GM12878 (cell line): ENCODE results near the gene TRUB1. TPM values are rescaled to one million over a fixed set of nuclear protein-coding genes. Genes with fewer than 3 reads are reported as not detected.

Experiments used
- ATAC-seq: fragments of 200-7000 bp; cut with Tn5 transposase; 3 replicates; pipeline ENCODE4 v1.9.1; 2020; ENCODE audit warnings: mild to moderate bottlenecking, moderate library complexity
- BruUV-seq: library from RNA; stranded (reverse); fragments of 400-500 nt; replicated peaks from 2 replicates; lab custom pipeline; 2021; lab: Mats Ljungman, UMichigan
- CTCF ChIA-PET: fragments of 300-600 bp; sonication (Branson Sonifier 250); formaldehyde crosslinking; extraction: SDS; loops from one replicate; lab custom pipeline; 2021; ENCODE audit warnings: inconsistent platforms; lab: Yijun Ruan, JAX
- POLR2A ChIA-PET: fragments of 350-600 bp; formaldehyde crosslinking; extraction: SDS; loops from one replicate; lab custom pipeline; 2021; ENCODE audit warnings: inconsistent platforms; lab: Charles Lee
- RAD21 ChIA-PET: fragments of 300-600 bp; sonication (Branson Sonifier 250); formaldehyde crosslinking; loops from one replicate; lab custom pipeline; 2023; ENCODE audit warnings: antibody characterized with exemption; ENCODE audit not compliant: unreplicated experiment; lab: Charles Lee
- SMC1A ChIA-PET: fragments of 300-600 bp; sonication (Branson Sonifier 250); formaldehyde crosslinking; loops from one replicate; lab custom pipeline; 2023; ENCODE audit not compliant: unreplicated experiment, uncharacterized antibody; lab: Charles Lee
- DNase-seq: peaks from one replicate; pipeline ENCODE4 v3.0.0-alpha.2; 2011; ENCODE audit warnings: low read depth, low spot score
- FAIRE-seq: peaks from 3 replicates; lab custom pipeline; 2011; peaks lifted over from hg19 to GRCh38; lab: Jason Lieb, UNC
- H2AFZ ChIP-seq: 2 replicates; pipeline ENCODE4 v1.6.0; 2011; ENCODE audit warnings: low read depth, low read length, control low read depth; ENCODE audit not compliant: control insufficient read depth
- H3K27ac ChIP-seq: 2 replicates; pipeline ENCODE4 v1.5.1; 2011; ENCODE audit warnings: control low read depth; ENCODE audit not compliant: control insufficient read depth, insufficient read depth
- H3K27me3 ChIP-seq, 2 experiments: replicated peaks in 1 of 2; 2 replicates each; pipeline versions ENCODE4 v1.6.0 to v1.6.1; 2011; ENCODE audit warnings: low read length in 1 of 2; ENCODE audit not compliant: control insufficient read depth in 2 of 2, insufficient read depth in 2 of 2
- H3K36me3 ChIP-seq, 2 experiments: 2 replicates each; pipeline ENCODE4 v1.5.1; 2011; ENCODE audit warnings: low read length in 1 of 2; ENCODE audit not compliant: control insufficient read depth in 2 of 2, insufficient read depth in 2 of 2
- H3K4me1 ChIP-seq: 2 replicates; pipeline ENCODE4 v1.6.1; 2011; ENCODE audit warnings: mild to moderate bottlenecking, low read length, moderate library complexity, mixed read lengths; ENCODE audit not compliant: control insufficient read depth, insufficient read depth
- H3K4me2 ChIP-seq: 2 replicates; pipeline ENCODE4 v1.6.0; 2011; ENCODE audit warnings: control low read depth; ENCODE audit not compliant: control insufficient read depth, insufficient read depth
- H3K4me3 ChIP-seq: fragments of 200-600 bp; sonication (generic); 2 replicates; pipeline ENCODE4 v1.5.1; 2016
- H3K79me2 ChIP-seq: 2 replicates; pipeline ENCODE4 v1.6.0; 2011; ENCODE audit warnings: low read length; ENCODE audit not compliant: control insufficient read depth, insufficient read depth
- H3K9ac ChIP-seq: 2 replicates; pipeline ENCODE4 v1.8.0; 2011; ENCODE audit warnings: low read length, control low read depth, mixed read lengths; ENCODE audit not compliant: control insufficient read depth, insufficient read depth
- H3K9me3 ChIP-seq: replicated peaks from 3 replicates; pipeline ENCODE4 v1.5.1; 2011; ENCODE audit warnings: mild to moderate bottlenecking, low read length; ENCODE audit not compliant: control insufficient read depth, insufficient read depth
- H4K20me1 ChIP-seq: 2 replicates; pipeline ENCODE4 v1.6.0; 2011; ENCODE audit not compliant: control insufficient read depth, insufficient read depth
- ASH2L ChIP-seq: fragments of 300-600, 200-600 bp; sonication (generic); IDR thresholded peaks from 2 replicates; pipeline ENCODE4 v1.6.1; 2017; ENCODE audit warnings: low read depth, mild to moderate bottlenecking, borderline replicate concordance
- ATF7 ChIP-seq: fragments of 450-650 bp; IDR thresholded peaks from 2 replicates; pipeline ENCODE4 v1.6.1; 2016; ENCODE audit warnings: low read depth, mild to moderate bottlenecking
- BCL3 ChIP-seq: IDR thresholded peaks from 2 replicates; pipeline ENCODE4 v1.6.1; 2011; ENCODE audit warnings: borderline replicate concordance, low read depth, mild to moderate bottlenecking, moderate library complexity, low read length; ENCODE audit not compliant: insufficient read depth, poor library complexity, severe bottlenecking
- CEBPB ChIP-seq, 2 experiments: fragments of 150-350 bp in 1 of 2; IDR thresholded peaks; 2 replicates each; pipeline ENCODE4 v1.6.1; 2012 to 2014; ENCODE audit warnings: low read depth in 2 of 2, low read length in 2 of 2, borderline replicate concordance in 1 of 2, inconsistent platforms in 1 of 2
- CHD4 ChIP-seq: fragments of 200-600 bp; sonication (generic); IDR thresholded peaks from 2 replicates; pipeline ENCODE4 v1.6.1; 2016; ENCODE audit warnings: mild to moderate bottlenecking
- EED ChIP-seq: sonication (generic); IDR thresholded peaks from 2 replicates; pipeline ENCODE4 v1.6.1; 2016; ENCODE audit warnings: antibody characterized with exemption, low read depth
- EGR1 ChIP-seq, 2 experiments: IDR thresholded peaks; 1 replicate in 1 of 2; 2 replicates in 1 of 2; pipeline ENCODE4 v1.6.1; 2011 to 2012; ENCODE audit warnings: low read depth in 2 of 2, low read length in 2 of 2, borderline replicate concordance in 1 of 2, mild to moderate bottlenecking in 1 of 2, moderate library complexity in 1 of 2
- FOXK2 ChIP-seq: fragments of 450-650 bp; IDR thresholded peaks from 2 replicates; pipeline ENCODE4 v1.6.1; 2017; ENCODE audit warnings: mild to moderate bottlenecking, moderate library complexity
- GATAD2B ChIP-seq: fragments of 450-650 bp; conservative IDR thresholded peaks from 2 replicates; pipeline ENCODE4 v1.6.1; 2017; ENCODE audit warnings: low read depth, mild to moderate bottlenecking, moderate library complexity
- HDAC2 ChIP-seq: fragments of 200-600 bp; sonication (generic); IDR thresholded peaks from 2 replicates; pipeline ENCODE4 v1.6.1; 2017
- IRF4 ChIP-seq: IDR thresholded peaks from 2 replicates; pipeline ENCODE4 v1.6.1; 2011; ENCODE audit warnings: low read depth, low read length
- KLF5 ChIP-seq: fragments of 450-650 bp; IDR thresholded peaks from 2 replicates; pipeline ENCODE4 v1.6.1; 2014; ENCODE audit warnings: mild to moderate bottlenecking; ENCODE audit not compliant: partially characterized antibody
- POLR2AphosphoS2 ChIP-seq: IDR thresholded peaks from 2 replicates; pipeline ENCODE4 v1.6.1; 2011; ENCODE audit warnings: low read depth, mild to moderate bottlenecking, low read length, improper control_type of control experiment, moderate library complexity
- SMAD1 ChIP-seq: fragments of 450-650 bp; IDR thresholded peaks from 2 replicates; pipeline ENCODE4 v1.6.1; 2018; ENCODE audit warnings: mild to moderate bottlenecking, low read depth; ENCODE audit not compliant: partially characterized antibody
- SREBF1 ChIP-seq: IDR thresholded peaks from 2 replicates; pipeline ENCODE4 v1.6.1; 2012; ENCODE audit warnings: mild to moderate bottlenecking, low read length
- TCF3 ChIP-seq: IDR thresholded peaks from 2 replicates; pipeline ENCODE4 v1.6.1; 2012; ENCODE audit warnings: low read depth, mild to moderate bottlenecking, low read length, borderline replicate concordance; ENCODE audit not compliant: insufficient read depth
- TCF7 ChIP-seq: IDR thresholded peaks from 2 replicates; pipeline ENCODE4 v1.6.1; 2014; ENCODE audit warnings: antibody characterized with exemption, borderline replicate concordance
- ZNF622 ChIP-seq: fragments of 450-650 bp; IDR thresholded peaks from 2 replicates; pipeline ENCODE4 v1.6.1; 2017; ENCODE audit warnings: mild to moderate bottlenecking, inconsistent platforms
- ZZZ3 ChIP-seq: IDR thresholded peaks from 2 replicates; pipeline ENCODE4 v1.6.1; 2011; ENCODE audit warnings: low read depth; ENCODE audit not compliant: control insufficient read depth, insufficient read length
- WGBS: methylation state at CpG from one replicate; pipeline ENCODE4 v1.1.6; 2016; ENCODE audit warnings: low lambda C conversion rate; ENCODE audit not compliant: insufficient replicate concordance, insufficient coverage; ENCODE audit errors: missing lambda C conversion rate; 5-methylcytosine and 5-hydroxymethylcytosine counted together
- in situ Hi-C: fragments of 300-500 bp; cut with MboI; formaldehyde crosslinking; loops from 9 replicates; pipeline ENCODE4 v1.14.3; 2018; ENCODE audit warnings: mixed read lengths
- intact Hi-C: fragments of 100-400 bp; cut with micrococcal nuclease; formaldehyde crosslinking; loops from one replicate; pipeline ENCODE4 v1.14.2; 2022; ENCODE audit not compliant: unreplicated experiment
- polyA plus RNA-seq, 11 experiments: library from polyadenylated mRNA; depleted of rRNA in 4 of 11; unstranded in 6 of 11; stranded (reverse) in 5 of 11; fragments of >200 nt; fragmentation: Nextera tagmentation in 4 of 11; fragmentation: Illumina TruSeq in 1 of 11; extraction: Ambion mirVana in 4 of 11; extraction: Trizol in 1 of 11; gene quantifications; 1 replicate in 1 of 11; 2 replicates in 10 of 11; pipeline versions ENCODE4 v1.2.1 to v1.2.3, GENCODE V29; 2011 to 2016; ENCODE audit warnings: inconsistent platforms in 2 of 11, missing spikeins in 2 of 11, low read depth in 1 of 11
- total RNA-seq, 4 experiments: library from RNA; depleted of rRNA in 3 of 4; stranded (reverse); fragments of >200 nt in 3 of 4; fragmentation: Illumina TruSeq in 1 of 4; extraction: Trizol in 1 of 4; gene quantifications; 2 replicates each; pipeline versions ENCODE4 v1.2.1 to v1.2.3, GENCODE V29; 2013 to 2021

The TRUB1 gene
- total and polyA plus RNA-seq, 10 of the 15 experiments (the other 5 are each of a cell fraction or from before 2014, with no cell fraction given): 8.1 to 24.0 (median 15.9) TPM

DNA sequence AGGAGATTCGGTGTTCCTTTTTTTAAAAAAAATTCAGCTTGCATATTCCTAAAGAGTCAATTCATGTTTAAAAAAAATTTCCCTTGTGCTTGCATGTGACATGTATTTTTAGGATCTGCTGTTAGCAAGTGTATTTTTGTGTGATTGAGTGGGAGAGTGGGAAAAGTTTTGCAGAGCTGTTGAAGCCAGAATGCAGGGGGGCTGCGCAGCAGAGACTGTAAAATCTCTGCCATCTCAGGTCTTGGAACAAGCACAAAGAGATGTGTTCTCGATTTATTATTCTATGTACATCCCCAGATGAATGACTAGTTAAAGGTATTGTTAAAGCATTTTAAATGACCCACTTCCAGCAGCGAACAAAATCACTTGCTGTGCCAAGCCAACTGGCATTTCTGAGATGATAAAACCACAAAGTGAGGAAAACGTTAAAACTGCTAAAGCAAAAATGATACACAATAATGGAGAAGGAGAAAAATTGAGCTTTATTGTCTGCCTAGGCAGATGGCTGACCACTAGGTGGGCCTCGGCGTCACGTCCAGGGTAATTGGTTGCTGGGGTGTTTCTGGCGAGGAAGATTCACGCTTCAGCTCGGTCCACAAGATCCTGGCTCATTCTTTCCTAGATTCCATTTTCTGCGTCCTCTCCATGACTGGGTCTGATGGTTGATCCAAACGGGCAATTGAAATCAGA is 88.2 kb downstream of the TRUB1 start:
- no peaks in the 10 kb centered on the region for H3K36me3 ChIP-seq
- H3K27me3 ChIP-seq: no peaks in the 10 kb centered on the region
- intact Hi-C loops (no loop called here), in situ Hi-C loops (no loop called here)
- H3K27ac ChIP-seq: no peak overlapping the region
- no peaks in the 10 kb centered on the region for H3K9me3 ChIP-seq
- no peak for FAIRE-seq
- DNase-seq: no peak
- no peak overlapping the region for H3K4me3 ChIP-seq
- RAD21 ChIA-PET: no interaction called here
- no peaks in the 10 kb centered on the region; the same call in 1 of the 2 replicates for H3K4me1 ChIP-seq
- no peaks in the 10 kb centered on the region for H3K79me2 ChIP-seq
- ATAC-seq: no peak
- H2AFZ ChIP-seq: no peak overlapping the region
- no peak overlapping the region for H3K4me2 ChIP-seq
- POLR2A ChIA-PET: no interaction called here
- SMC1A ChIA-PET: no interaction called here
- H3K9ac ChIP-seq: no peak overlapping the region
- 58% methylated on average over 13 of the region's 13 CpGs for WGBS
- H4K20me1 ChIP-seq: no peaks in the 10 kb centered on the region
- TF ChIP-seq IRF4: no peak
- TF ChIP-seq FOXK2: no peak
- no peak for TF ChIP-seq TCF3
- no peak for TF ChIP-seq CHD4
- no peak for TF ChIP-seq SMAD1
- no peak for TF ChIP-seq KLF5
- TF ChIP-seq EED: no peak
- no peak for TF ChIP-seq ATF7
- CTCF ChIA-PET: no interaction called here
- no TSS peak for BruUV-seq

DNA sequence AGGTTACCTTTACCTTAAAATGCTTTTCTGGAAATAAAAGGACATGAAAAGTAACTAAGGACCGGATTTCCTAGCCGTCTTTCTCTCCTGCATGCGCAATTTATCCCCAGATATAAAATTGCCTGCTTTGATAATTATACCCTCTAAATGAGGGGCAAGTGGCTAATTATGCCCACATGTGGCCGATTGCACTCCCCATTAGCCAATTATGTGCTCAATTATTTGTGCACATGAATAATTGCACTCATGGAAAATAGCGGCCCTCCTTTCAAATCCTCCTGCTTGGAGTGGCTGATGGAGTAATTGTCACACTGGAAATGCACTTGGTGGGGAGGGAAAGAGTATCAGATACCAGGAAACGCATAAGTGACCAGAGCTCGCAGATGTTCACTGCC is 88.7 kb downstream of the TRUB1 start:
- ChIA-PET POLR2A (no interaction called here), CTCF (no interaction called here), RAD21 (no interaction called here), SMC1A (no interaction called here)
- Histone ChIP-seq H3K27me3 (no peaks in the 10 kb centered on the region), H3K4me1 (no peaks in the 10 kb centered on the region; the same call in 1 of the 2 replicates), H3K9me3 (no peaks in the 10 kb centered on the region), H3K4me2 (no peak overlapping the region), H3K36me3 (no peaks in the 10 kb centered on the region), H4K20me1 (no peaks in the 10 kb centered on the region), H3K9ac (no peak overlapping the region), H3K79me2 (no peaks in the 10 kb centered on the region), H3K27ac (no peak overlapping the region), H3K4me3 (no peak overlapping the region), H2AFZ (no peak overlapping the region)
- no peak for DNase-seq
- intact Hi-C loops (no loop called here), in situ Hi-C loops (no loop called here)
- BruUV-seq: no TSS peak
- ATAC-seq: no peak
- WGBS: 43% methylated on average over 7 of the region's 7 CpGs
- FAIRE-seq: no peak
- TF ChIP-seq SREBF1: no peak
- TF ChIP-seq EGR1 (IDR thresholded peaks at IDR 0.05; ENCODE audit: borderline replicate concordance in 1 of 2, low read depth in 2 of 2, low read length in 2 of 2): no peak
- no peak for TF ChIP-seq GATAD2B
- no peak for TF ChIP-seq HDAC2
- no peak for TF ChIP-seq ASH2L
- TF ChIP-seq POLR2AphosphoS2: no peak
- TF ChIP-seq CEBPB (IDR thresholded peaks at IDR 0.05; ENCODE audit: borderline replicate concordance in 1 of 2, low read depth in 2 of 2, low read length in 2 of 2): no peak
- TF ChIP-seq ZZZ3: no peak
- no peak for TF ChIP-seq TCF7
- TF ChIP-seq ZNF622: no peak
- no peak for TF ChIP-seq KLF5
- no peak for TF ChIP-seq BCL3
- TF ChIP-seq ATF7: no peak
